Superior temporal gyrus (tissue), 1 donor: Measurements from ENCODE around the gene TWIST1.

ENCODE experiments used
- DNase-seq: peaks from one replicate; pipeline ENCODE4 v3.0.0-alpha.2; 2016; ENCODE audit errors: extremely low spot score

The TWIST1 gene

GRCh38 chr7:19097165-19098055 lies 20.0 kb downstream of the TWIST1 start:
- no peak for DNase-seq

GRCh38 chr7:19095353-19095860 lies 22.0 kb downstream of the TWIST1 start:
- no peak for DNase-seq

GRCh38 chr7:19094598-19095352 lies 22.7 kb downstream of the TWIST1 start:
- DNase-seq, result no peak

DNA sequence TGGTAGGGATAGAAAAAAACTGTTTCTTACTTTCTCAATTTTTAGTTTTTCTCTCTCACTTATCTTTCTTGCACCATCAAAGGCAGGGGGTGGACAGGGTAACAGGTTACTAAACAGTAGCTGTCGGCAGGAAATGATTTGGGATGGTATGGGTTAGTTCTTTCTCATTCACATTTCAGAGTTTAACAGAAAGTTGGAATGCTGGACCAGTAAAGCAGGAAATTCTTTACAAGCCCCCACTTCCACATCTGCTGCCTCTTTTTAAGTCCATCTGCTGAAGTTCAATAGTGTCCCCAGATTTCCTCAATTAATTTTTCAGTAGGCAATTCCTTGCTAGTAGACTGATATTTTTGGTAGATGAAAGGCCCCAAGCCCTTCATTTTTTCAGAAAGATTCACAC lies 23.3 kb downstream of the TWIST1 start:
- DNase-seq, result no peak

GRCh38 chr7:19091550-19092200 lies 25.8 kb downstream of the TWIST1 start:
- no peak for DNase-seq

DNA sequence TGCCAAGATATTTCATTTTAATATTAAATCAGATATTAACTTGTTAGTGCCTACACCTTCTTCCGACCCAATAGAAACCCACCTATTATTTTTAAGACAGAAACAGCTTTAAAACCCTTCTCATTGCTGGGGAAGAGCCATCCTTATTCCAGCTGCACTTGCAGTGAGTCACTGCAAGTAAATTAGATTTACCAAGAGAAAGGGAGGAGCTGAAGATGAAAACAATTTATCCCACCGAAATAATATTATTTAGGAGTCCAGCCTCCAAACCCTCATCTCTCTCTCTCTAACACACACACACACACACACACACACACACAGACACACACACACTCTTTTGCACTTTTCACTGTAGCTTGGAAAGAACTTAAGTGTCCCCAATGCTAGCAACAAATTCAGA lies 26.9 kb downstream of the TWIST1 start:
- DNase-seq, result no peak

- no peak for DNase-seq
Observed at GRCh38 chr7:19089797-19090196, 27.6 kb downstream of the TWIST1 start.

DNA sequence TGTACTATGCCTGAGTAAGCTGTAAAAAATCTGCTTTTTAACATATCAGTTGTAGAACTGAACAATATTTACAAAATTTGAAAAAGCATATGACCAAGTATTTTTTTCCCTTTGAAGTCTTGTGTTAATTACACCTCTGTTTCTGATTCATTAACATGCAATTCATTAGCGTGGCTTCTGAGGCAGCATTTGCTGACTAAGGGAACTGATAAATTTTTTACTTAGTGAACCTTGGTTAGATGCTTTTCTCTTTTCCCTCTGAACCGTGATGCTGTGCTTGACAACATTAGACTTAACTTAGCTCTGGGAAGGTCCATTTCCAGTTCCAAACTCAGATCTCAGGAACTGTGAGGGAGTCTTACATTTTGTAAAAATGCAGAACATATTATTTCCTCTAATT lies 28.1 kb downstream of the TWIST1 start:
- no peak for DNase-seq

DNA sequence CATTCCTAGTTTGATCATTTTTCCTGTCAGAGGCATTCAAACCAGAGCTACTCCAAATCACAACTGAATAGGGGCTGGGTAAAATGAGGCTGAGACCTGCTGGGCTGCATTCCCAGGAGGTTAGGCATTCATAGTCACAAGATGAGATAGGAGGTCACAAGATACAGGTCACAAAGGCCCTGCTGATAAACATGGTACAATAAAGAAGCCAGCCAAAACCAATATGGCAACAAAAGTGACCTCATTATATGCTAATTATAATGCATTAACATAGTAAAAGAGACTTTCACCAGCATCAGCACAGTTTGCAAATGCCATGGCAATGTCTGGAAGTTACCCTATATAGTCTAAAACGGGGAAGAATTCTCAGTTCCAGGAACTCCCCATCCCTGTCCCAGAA lies 37.3 kb downstream of the TWIST1 start:
- DNase-seq, result no peak

GRCh38 chr7:19079066-19079465 lies 38.4 kb downstream of the TWIST1 start:
- DNase-seq, result no peak

DNA sequence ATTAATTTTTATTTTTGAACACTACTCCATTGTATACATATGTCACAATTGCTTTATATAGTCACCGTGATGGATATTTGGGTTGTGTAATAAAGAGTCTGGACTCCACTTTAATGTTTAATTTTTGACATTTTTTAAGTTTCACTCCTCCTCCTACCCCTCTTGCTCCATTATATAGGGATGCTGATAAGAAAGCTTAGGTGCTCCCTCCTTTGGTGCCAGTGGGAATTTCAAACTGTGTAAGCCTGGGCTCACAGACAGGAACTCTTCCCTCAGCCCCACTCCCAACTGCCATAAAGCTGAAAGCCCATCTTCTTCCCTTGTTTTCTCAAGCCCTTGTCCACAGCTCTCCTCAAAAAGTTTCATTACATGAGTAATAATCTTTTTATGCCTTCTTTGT lies 47.6 kb downstream of the TWIST1 start:
- DNase-seq, result no peak

DNA sequence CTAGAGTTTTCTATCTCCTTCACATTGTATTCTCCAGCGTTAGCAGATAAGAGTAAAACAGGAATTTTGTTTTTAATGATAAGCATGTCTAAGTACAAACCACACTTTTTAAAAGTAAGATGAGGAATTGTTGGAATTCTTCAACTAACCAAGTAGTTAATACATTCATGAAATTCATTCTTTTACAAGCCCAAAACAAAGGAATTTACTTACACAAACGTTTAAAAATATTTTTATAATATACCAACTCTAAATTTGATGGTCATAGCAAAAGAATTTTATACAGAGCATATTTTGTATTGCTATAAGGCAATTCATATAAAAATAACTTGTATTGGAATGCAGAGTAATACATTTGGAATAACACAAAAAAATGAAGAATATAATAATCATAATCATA lies 51.3 kb downstream of the TWIST1 start:
- DNase-seq, result no peak
